Tibial nerve (tissue), 4 donors: ENCODE results near the gene TUBB8. TPM values are rescaled to one million over a fixed set of nuclear protein-coding genes. Genes with fewer than 3 reads are reported as not detected.
"Not testable (repeated sequence)": the region's sequence is repeated elsewhere in the genome, so short reads cannot be mapped to it uniquely, and the experiment has no call there.

Experiments used
- DNase-seq, 2 donors: peaks; one replicate each; pipeline ENCODE4 v3.0.0-alpha.2; 2019; ENCODE audit warnings: low spot score in 2 of 2
- H3K27ac ChIP-seq, 4 donors: fragments of 200-600 bp; sonication (generic) in 3 of 4; one replicate each; pipeline ENCODE4 v1.5.1; 2017 to 2019; ENCODE audit warnings: mild to moderate bottlenecking in 1 of 4
- H3K27me3 ChIP-seq, 2 donors: fragments of 200-600 bp; sonication (generic) in 1 of 2; one replicate each; pipeline versions ENCODE4 v1.5.1 to v1.6.0; 2017 to 2019
- H3K36me3 ChIP-seq, 3 donors: fragments of 200-600 bp; sonication (generic); one replicate each; pipeline ENCODE4 v1.5.1; 2018 to 2019
- H3K4me1 ChIP-seq, 4 donors: fragments of 200-600 bp; sonication (generic) in 3 of 4; one replicate each; pipeline ENCODE4 v1.5.1; 2017 to 2019
- H3K4me3 ChIP-seq, 4 donors: fragments of 200-600 bp; sonication (generic) in 3 of 4; one replicate each; pipeline ENCODE4 v1.5.1; 2017 to 2019; ENCODE audit warnings: mild to moderate bottlenecking in 1 of 4, moderate library complexity in 1 of 4
- H3K9me3 ChIP-seq, 4 donors: fragments of 200-600 bp; sonication (generic) in 3 of 4; one replicate each; pipeline ENCODE4 v1.5.1; 2017 to 2019
- WGBS, 2 donors: methylation state at CpG; one replicate each; pipeline ENCODE4 v1.1.5; 2018; 5-methylcytosine and 5-hydroxymethylcytosine counted together
- total RNA-seq, 4 donors: library from RNA; depleted of rRNA; stranded (reverse); fragments of >200 nt; gene quantifications; one replicate each; pipeline ENCODE4 v1.1.0, GENCODE V29; 2016

TUBB8 gene
- total RNA-seq, 4 donors from 2014 or later, result 0.42 TPM; not detected in 3

GRCh38 chr10:12444-13314 lies 36.4 kb downstream of the TUBB8 start:
- H3K27ac ChIP-seq, H3K4me3 ChIP-seq, H3K9me3 ChIP-seq, H3K36me3 ChIP-seq, H3K27me3 ChIP-seq, DNase-seq, H3K4me1 ChIP-seq: not testable (repeated sequence)
- 87 to 89% methylated on average over 3 of the region's 15 CpGs for WGBS, 2 donors

DNA sequence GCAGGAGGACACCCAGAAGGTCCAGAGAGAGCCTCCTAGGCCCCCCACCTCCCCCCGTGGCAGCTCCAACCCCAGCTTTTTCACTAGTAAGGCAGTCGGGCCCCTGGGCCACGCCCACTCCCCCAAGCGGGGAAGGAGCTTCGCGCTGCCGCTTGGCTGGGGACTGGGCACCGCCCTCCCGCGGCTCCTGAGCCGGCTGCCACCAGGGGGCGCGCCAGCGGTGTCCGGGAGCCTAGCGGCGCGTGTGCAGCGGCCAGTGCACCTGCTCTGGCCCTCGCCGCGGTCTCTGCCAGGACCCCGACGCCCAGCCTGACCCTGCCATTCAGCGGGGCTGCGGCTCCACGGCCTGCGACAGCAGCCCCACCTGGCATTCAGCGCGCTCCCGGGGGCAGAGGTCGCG lies 37.8 kb downstream of the TUBB8 start:
- not testable (repeated sequence) for H3K27me3 ChIP-seq, H3K4me3 ChIP-seq, H3K4me1 ChIP-seq, DNase-seq, H3K36me3 ChIP-seq, H3K27ac ChIP-seq, H3K9me3 ChIP-seq
- no CpG with 5 or more reads among the region's 33 CpGs for WGBS, 2 donors

DNA sequence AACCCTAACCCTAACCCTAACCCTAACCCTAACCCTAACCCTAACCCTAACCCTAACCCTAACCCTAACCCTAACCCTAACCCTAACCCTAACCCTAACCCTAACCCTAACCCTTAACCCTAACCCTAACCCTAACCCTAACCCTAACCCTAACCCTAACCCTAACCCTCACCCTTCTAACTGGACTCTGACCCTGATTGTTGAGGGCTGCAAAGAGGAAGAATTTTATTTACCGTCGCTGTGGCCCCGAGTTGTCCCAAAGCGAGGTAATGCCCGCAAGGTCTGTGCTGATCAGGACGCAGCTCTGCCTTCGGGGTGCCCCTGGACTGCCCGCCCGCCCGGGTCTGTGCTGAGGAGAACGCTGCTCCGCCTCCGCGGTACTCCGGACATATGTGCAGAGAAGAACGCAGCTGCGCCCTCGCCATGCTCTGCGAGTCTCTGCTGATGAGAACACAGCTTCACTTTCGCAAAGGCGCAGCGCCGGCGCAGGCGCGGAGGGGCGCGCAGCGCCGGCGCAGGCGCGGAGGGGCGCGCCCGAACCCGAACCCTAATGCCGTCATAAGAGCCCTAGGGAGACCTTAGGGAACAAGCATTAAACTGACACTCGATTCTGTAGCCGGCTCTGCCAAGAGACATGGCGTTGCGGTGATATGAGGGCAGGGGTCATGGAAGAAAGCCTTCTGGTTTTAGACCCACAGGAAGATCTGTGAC lies 38.7 kb downstream of the TUBB8 start:
- not testable (repeated sequence) for H3K9me3 ChIP-seq, H3K4me3 ChIP-seq, H3K36me3 ChIP-seq, H3K27ac ChIP-seq, H3K4me1 ChIP-seq, H3K27me3 ChIP-seq
- peak in 1 of 2 donors; percentile 6 for DNase-seq
- 73% methylated on average over 11 of the region's 42 CpGs; no CpG with 5 or more reads in 1 of the 2 donors for WGBS, 2 donors

Other genes starting within 250 kb of the TUBB8 start
- gene ZMYND11, start 86.2 kb upstream of the TUBB8 start, total RNA-seq, result 10 to 100 TPM; 66.3 to 80.2 (median 69.2) TPM